SK-N-MC (cell line): Measurements from ENCODE around the gene FNIP2.

ENCODE experiments used
- EZH2 ChIP-seq: fragments of 200-600 bp; sonication (generic); IDR thresholded peaks from one replicate; pipeline ENCODE4 v1.6.1; 2017; ENCODE audit warnings: antibody characterized with exemption
- FOXP2 ChIP-seq: optimal IDR thresholded peaks from 2 replicates; pipeline ENCODE3; 2011; ENCODE audit warnings: mild to moderate bottlenecking, moderate library complexity; ENCODE audit not compliant: insufficient read depth; ENCODE audit errors: extremely low read length, control extremely low read depth
- POLR2AphosphoS5 ChIP-seq: IDR thresholded peaks from 2 replicates; pipeline ENCODE4 v1.6.1; 2012; ENCODE audit warnings: mild to moderate bottlenecking, low read depth, low read length, borderline replicate concordance

GRCh38 chr4:158826882-158827281, 58.1 kb downstream of the FNIP2 start:
- TF ChIP-seq EZH2 (no peak), POLR2AphosphoS5 (no peak), FOXP2 (no peak)
